ENCODE results near the gene COL4A6. TPM values are rescaled to one million over a fixed set of nuclear protein-coding genes. Genes with fewer than 3 reads are reported as not detected.

Gene COL4A6
- total and polyA plus RNA-seq, 2 of the 8 experiments (the other 6 are each of a cell fraction or from before 2014, with no cell fraction given), result 5.9 to 11.8 TPM

DNA sequence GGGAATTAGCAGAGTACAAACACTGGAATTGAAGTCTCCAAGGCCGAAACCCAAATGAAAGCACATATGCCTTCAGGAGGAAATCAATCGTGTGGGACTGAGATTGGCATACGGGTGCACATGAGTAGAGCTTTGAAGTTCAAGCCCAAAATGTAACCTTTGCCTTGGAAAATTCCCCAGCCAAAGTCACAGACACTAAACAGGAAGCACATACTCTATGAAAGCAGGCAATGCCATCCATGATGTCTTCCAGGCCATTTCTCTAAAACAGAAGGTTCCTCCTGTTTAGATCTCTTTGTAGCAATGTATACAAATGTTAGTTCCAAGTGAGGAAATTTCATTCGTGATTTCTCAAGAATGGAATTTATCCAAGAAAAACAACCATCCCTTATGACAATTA is 162.5 kb downstream of the COL4A6 start (continued):
- TF ChIP-seq, protein P1, sequence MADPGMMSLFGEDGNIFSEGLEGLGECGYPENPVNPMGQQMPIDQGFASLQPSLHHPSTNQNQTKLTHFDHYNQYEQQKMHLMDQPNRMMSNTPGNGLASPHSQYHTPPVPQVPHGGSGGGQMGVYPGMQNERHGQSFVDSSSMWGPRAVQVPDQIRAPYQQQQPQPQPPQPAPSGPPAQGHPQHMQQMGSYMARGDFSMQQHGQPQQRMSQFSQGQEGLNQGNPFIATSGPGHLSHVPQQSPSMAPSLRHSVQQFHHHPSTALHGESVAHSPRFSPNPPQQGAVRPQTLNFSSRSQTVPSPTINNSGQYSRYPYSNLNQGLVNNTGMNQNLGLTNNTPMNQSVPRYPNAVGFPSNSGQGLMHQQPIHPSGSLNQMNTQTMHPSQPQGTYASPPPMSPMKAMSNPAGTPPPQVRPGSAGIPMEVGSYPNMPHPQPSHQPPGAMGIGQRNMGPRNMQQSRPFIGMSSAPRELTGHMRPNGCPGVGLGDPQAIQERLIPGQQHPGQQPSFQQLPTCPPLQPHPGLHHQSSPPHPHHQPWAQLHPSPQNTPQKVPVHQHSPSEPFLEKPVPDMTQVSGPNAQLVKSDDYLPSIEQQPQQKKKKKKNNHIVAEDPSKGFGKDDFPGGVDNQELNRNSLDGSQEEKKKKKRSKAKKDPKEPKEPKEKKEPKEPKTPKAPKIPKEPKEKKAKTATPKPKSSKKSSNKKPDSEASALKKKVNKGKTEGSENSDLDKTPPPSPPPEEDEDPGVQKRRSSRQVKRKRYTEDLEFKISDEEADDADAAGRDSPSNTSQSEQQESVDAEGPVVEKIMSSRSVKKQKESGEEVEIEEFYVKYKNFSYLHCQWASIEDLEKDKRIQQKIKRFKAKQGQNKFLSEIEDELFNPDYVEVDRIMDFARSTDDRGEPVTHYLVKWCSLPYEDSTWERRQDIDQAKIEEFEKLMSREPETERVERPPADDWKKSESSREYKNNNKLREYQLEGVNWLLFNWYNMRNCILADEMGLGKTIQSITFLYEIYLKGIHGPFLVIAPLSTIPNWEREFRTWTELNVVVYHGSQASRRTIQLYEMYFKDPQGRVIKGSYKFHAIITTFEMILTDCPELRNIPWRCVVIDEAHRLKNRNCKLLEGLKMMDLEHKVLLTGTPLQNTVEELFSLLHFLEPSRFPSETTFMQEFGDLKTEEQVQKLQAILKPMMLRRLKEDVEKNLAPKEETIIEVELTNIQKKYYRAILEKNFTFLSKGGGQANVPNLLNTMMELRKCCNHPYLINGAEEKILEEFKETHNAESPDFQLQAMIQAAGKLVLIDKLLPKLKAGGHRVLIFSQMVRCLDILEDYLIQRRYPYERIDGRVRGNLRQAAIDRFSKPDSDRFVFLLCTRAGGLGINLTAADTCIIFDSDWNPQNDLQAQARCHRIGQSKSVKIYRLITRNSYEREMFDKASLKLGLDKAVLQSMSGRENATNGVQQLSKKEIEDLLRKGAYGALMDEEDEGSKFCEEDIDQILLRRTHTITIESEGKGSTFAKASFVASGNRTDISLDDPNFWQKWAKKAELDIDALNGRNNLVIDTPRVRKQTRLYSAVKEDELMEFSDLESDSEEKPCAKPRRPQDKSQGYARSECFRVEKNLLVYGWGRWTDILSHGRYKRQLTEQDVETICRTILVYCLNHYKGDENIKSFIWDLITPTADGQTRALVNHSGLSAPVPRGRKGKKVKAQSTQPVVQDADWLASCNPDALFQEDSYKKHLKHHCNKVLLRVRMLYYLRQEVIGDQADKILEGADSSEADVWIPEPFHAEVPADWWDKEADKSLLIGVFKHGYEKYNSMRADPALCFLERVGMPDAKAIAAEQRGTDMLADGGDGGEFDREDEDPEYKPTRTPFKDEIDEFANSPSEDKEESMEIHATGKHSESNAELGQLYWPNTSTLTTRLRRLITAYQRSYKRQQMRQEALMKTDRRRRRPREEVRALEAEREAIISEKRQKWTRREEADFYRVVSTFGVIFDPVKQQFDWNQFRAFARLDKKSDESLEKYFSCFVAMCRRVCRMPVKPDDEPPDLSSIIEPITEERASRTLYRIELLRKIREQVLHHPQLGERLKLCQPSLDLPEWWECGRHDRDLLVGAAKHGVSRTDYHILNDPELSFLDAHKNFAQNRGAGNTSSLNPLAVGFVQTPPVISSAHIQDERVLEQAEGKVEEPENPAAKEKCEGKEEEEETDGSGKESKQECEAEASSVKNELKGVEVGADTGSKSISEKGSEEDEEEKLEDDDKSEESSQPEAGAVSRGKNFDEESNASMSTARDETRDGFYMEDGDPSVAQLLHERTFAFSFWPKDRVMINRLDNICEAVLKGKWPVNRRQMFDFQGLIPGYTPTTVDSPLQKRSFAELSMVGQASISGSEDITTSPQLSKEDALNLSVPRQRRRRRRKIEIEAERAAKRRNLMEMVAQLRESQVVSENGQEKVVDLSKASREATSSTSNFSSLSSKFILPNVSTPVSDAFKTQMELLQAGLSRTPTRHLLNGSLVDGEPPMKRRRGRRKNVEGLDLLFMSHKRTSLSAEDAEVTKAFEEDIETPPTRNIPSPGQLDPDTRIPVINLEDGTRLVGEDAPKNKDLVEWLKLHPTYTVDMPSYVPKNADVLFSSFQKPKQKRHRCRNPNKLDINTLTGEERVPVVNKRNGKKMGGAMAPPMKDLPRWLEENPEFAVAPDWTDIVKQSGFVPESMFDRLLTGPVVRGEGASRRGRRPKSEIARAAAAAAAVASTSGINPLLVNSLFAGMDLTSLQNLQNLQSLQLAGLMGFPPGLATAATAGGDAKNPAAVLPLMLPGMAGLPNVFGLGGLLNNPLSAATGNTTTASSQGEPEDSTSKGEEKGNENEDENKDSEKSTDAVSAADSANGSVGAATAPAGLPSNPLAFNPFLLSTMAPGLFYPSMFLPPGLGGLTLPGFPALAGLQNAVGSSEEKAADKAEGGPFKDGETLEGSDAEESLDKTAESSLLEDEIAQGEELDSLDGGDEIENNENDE (IDR thresholded peaks at IDR 0.05; ENCODE audit: insufficient replicate concordance, low read length), result no peak
- TF ChIP-seq CHD1 (IDR thresholded peaks at IDR 0.05; ENCODE audit: low read depth, low read length) (no peak), SP4 (IDR thresholded peaks at IDR 0.05; ENCODE audit: low read length) (no peak), SUZ12 (IDR thresholded peaks at IDR 0.05; ENCODE audit: low read length) (no peak), SIRT6 (IDR thresholded peaks at IDR 0.05; ENCODE audit: low read length) (no peak), KDM5A (IDR thresholded peaks at IDR 0.05; ENCODE audit: low read length) (no peak), RAD21 (IDR thresholded peaks at IDR 0.05 in 1 of 2, conservative IDR thresholded peaks at IDR 0.05 in 1 of 2; ENCODE audit: low read depth in 2 of 2, low read length in 2 of 2) (no peak)

All from H1 (cell line).